GM04504 (cell line): Measurements from ENCODE around the gene MAP4K2.

ENCODE experiments used
- DNase-seq: peaks from one replicate; pipeline ENCODE4 v3.0.0-alpha.2; 2012; ENCODE audit warnings: low read depth

Gene MAP4K2

GRCh38 chr11:64754124-64754918 is 48.7 kb downstream of the MAP4K2 start:
- no peak for DNase-seq

- DNase-seq: no peak
These were observed 49.5 kb downstream of the MAP4K2 start for GRCh38 chr11:64753380-64754123.

- DNase-seq: no peak
These were observed 50.0 kb downstream of the MAP4K2 start for GRCh38 chr11:64753019-64753379.

- DNase-seq: no peak
These were observed 50.6 kb downstream of the MAP4K2 start for GRCh38 chr11:64752175-64752970.

- DNase-seq: no peak
These were observed 51.4 kb downstream of the MAP4K2 start for GRCh38 chr11:64751580-64751979.

- DNase-seq: no peak
These were observed 51.9 kb downstream of the MAP4K2 start for GRCh38 chr11:64751136-64751535.

GRCh38 chr11:64750361-64751054 is 52.5 kb downstream of the MAP4K2 start:
- DNase-seq: no peak

GRCh38 chr11:64747961-64748665 is 54.9 kb downstream of the MAP4K2 start:
- peak; percentile 58 for DNase-seq

- no peak for DNase-seq
These were observed 56.5 kb downstream of the MAP4K2 start for GRCh38 chr11:64746486-64746885.

GRCh38 chr11:64745521-64746328 is 57.3 kb downstream of the MAP4K2 start:
- no peak for DNase-seq

- DNase-seq: no peak
These were observed 57.9 kb downstream of the MAP4K2 start for GRCh38 chr11:64745189-64745520.

- no peak for DNase-seq
These were observed 58.3 kb downstream of the MAP4K2 start for GRCh38 chr11:64744544-64745188.

- no peak for DNase-seq
These were observed 59.1 kb downstream of the MAP4K2 start, which contains the start of gene RASGRP2 for GRCh38 chr11:64743591-64744543. RASGRP2 (minus strand) TSS chr11:64744142; CDS start chr11:64742866, 1,276 bp downstream.

- no peak for DNase-seq
These were observed 60.0 kb downstream of the MAP4K2 start for GRCh38 chr11:64742889-64743590.

- no peak for DNase-seq
These were observed 60.7 kb downstream of the MAP4K2 start for GRCh38 chr11:64742087-64742888.

GRCh38 chr11:64741375-64742086 is 61.5 kb downstream of the MAP4K2 start:
- no peak for DNase-seq

- no peak for DNase-seq
These were observed 63.1 kb downstream of the MAP4K2 start for GRCh38 chr11:64739871-64740270.
